ENCODE measurements around the gene RABL2A. TPM values are rescaled to one million over a fixed set of nuclear protein-coding genes. Genes with fewer than 3 reads are reported as not detected.
"Not testable (repeated sequence)": the region's sequence is repeated elsewhere in the genome, so short reads cannot be mapped to it uniquely, and the experiment has no call there.

Gene RABL2A
- total RNA-seq, 2 donors from 2014 or later, result 17.6 to 19.0 TPM

- intact Hi-C loops (cut with DNase I, micrococcal nuclease); ATAC-seq; DNase-seq: not testable (repeated sequence)
Measured at GRCh38 chr2:113664761-113665533, 37.9 kb downstream of the RABL2A start.

GRCh38 chr2:113669013-113669412, 41.9 kb downstream of the RABL2A start:
- ATAC-seq; intact Hi-C loops (cut with DNase I, micrococcal nuclease); DNase-seq: not testable (repeated sequence)

- DNase-seq (no peak), ATAC-seq (no peak)
- intact Hi-C loops (cut with DNase I, micrococcal nuclease), result no loop called here
Measured at GRCh38 chr2:113672326-113672932, 45.4 kb downstream of the RABL2A start.

DNA sequence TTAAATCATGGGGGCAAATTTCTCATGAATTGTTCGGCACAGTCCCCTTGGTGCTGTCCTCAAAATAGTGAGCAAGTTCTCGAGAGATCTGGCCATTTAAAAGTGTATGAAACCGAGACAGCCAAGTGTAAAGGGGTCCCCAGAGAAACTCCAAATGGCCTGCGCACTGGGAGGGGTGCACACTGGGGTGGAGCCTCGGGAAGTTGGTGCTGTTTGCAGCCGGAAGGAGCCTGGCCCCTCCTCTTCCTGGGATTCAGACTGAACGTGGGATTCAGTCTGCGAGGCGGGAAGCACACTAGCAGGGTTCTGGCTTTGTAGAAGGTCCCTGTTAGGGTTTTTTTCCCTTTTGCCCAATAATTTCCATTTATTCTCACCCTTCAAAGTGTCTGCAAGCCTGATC, 48.8 kb downstream of the RABL2A start:
- intact Hi-C loops (cut with DNase I, micrococcal nuclease), result no loop called here
- no peak for ATAC-seq
- no peak for DNase-seq

DNA sequence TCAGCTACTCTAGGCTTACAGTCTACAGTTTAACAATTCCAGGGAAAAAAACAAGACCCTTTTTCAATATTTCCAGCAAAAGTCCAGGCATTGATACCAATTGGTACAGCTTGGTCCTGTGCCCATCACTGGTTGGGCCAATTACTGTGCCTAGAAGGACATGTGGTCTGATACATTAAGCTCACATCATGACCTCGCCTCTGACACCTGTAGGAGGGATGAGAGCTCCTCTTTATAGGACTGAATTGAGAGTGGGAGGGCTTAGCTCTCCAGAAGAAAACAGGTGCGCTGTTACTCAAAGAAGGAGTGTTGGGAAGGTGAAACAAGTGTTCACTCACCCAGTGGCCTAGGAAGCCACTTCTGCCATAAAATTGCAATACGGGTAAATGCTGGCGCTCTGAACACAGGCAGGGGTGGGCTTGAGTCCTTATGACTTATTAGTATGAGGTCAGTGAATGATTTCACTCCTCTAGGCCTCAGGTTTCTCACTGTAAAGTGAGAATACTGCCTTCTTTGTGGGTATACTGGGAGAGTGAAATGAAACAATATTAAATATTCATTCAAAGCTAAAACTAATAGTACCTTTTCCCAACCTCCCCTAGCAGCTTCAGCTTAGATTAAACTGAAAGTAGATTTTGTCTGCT, 49.7 kb downstream of the RABL2A start:
- intact Hi-C loops (cut with DNase I, micrococcal nuclease), result no loop called here

GRCh38 chr2:113677330-113677729, 50.3 kb downstream of the RABL2A start:
- ATAC-seq (no peak), DNase-seq (no peak)
- intact Hi-C loops (cut with DNase I, micrococcal nuclease), result no loop called here

More for the DNA sequence above, 49.7 kb downstream of the RABL2A start:
- ATAC-seq (no peak), DNase-seq (no peak)

DNA sequence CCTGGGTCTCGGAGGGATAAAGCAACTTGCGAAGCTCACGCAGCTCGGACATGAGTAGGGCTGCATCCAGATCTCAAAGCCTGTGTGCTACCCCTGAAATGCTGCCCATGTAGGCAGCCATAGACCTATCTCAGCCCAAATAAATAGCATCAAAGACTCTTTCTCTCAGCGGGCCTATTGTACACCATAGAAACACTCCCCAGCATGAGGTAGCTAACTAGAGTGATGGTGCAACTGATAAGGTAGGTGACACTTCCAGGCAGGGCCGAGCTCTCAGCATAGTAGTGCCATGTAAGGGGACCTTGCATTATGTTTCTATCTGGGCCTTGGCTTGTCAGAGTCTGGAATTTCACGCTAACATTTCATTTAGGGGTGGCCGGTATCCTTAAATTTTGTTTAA, 52.4 kb downstream of the RABL2A start:
- intact Hi-C loops (cut with DNase I, micrococcal nuclease), result no loop called here
- ATAC-seq, result no peak
- DNase-seq, result no peak

DNA sequence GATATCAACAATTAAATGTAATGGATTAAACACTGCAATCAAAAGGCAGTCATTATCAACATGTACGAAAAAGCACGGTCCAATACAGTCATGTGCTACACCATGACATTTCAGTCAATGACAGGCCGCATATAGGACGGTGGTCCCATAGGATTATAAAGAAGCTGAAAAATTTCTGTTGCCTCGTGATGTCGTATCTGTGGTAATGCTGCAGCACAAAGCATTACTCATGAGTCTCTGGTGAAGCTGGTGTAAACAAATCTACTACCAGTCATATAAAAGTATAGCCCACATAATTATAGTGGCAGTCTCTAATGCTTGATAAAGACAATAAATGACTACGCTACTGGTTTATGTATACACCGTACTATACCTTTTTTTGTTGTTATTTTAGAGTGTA, 58.4 kb downstream of the RABL2A start:
- intact Hi-C loops (cut with DNase I, micrococcal nuclease), result no loop called here
- no peak for ATAC-seq
- no peak for DNase-seq

DNA sequence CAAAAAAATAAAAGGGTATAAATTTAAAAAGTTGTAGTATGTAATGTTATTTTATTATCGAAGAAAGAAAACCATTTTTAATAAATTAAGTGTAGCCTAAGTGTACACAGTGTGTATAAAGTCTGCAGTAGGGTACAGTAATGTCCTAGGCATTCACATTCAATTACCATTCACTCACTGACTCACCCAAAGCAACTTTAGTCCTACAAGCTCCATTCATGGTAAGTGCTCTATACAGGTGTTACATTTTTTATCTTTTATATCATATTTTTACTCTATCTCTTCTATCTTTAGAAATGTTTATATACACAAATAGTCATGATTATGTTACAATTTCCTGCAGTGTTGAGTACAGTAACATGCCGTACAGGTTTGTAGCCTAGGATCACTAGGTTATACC, 59.5 kb downstream of the RABL2A start:
- no peak for ATAC-seq
- intact Hi-C loops (cut with DNase I, micrococcal nuclease), result no loop called here
- no peak for DNase-seq

DNA sequence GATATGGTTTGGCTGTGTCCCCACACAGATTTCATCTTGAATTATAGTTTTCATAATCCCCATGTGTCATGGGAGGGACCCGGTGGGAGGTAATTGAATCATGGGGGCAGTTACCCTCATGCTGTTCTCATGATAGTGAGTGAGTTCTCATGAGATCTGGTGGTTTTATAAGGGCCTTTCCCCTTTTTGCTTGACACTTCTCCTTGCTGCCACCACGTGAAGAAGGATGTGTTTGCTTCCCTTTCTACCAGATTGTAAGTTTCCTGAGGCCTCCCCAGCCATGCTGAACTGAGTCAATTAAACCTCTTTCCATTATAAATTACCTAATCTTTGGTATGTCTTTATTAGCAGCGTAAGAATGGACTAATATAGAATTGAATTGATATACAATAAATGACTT, 63.8 kb downstream of the RABL2A start:
- intact Hi-C loops (cut with DNase I, micrococcal nuclease); ATAC-seq: not testable (repeated sequence)

More for the DNA sequence above, 63.8 kb downstream of the RABL2A start:
- DNase-seq, result not testable (repeated sequence)

Small RNA genes lying within 50 kb of the gene (microRNA-seq; reads per million reads assigned to microRNA genes)
- gene MIR1302-3, result 0 reads per million in 2 donors

Other genes starting within 250 kb of the RABL2A start
- gene ZNG1B, start 189.6 kb upstream of the RABL2A start, total RNA-seq, result 10 to 100 TPM; 24.7 to 29.4 TPM
- gene FOXD4L1, start 128.6 kb upstream of the RABL2A start, total RNA-seq, result under 1 TPM; 0.20 to 0.27 TPM
- 100 to 1,000 TPM; 130 to 132 TPM for gene SLC35F5, start 129.4 kb downstream of the RABL2A start, total RNA-seq

Measured in left colon (tissue), 2 donors.